Mesothelial cell of epicardium (in vitro differentiated cells): ENCODE data around the gene SH2B3. TPM values are rescaled to one million over a fixed set of nuclear protein-coding genes. Genes with fewer than 3 reads are reported as not detected.

Experiments used
- DNase-seq, 2 experiments: peaks; one replicate each; pipeline ENCODE4 v3.0.0; 2021; ENCODE audit warnings: low spot score in 2 of 2; ENCODE audit not compliant: unreplicated experiment in 2 of 2
- H3K27ac Mint-ChIP-seq: 2 replicates; pipeline ENCODE4 v1.8.0; 2021; ENCODE audit warnings: mixed read lengths
- H3K27me3 Mint-ChIP-seq: 2 replicates; pipeline ENCODE4 v1.8.0; 2021; ENCODE audit warnings: low read depth, mixed read lengths
- H3K36me3 Mint-ChIP-seq: 2 replicates; pipeline ENCODE4 v1.8.0; 2021; ENCODE audit warnings: mixed read lengths
- H3K4me1 Mint-ChIP-seq: 2 replicates; pipeline ENCODE4 v1.8.0; 2021; ENCODE audit warnings: mixed read lengths
- H3K4me3 Mint-ChIP-seq: 2 replicates; pipeline ENCODE4 v1.8.0; 2021; ENCODE audit warnings: mild to moderate bottlenecking, moderate library complexity, mixed read lengths
- H3K9me3 Mint-ChIP-seq: 2 replicates; pipeline ENCODE4 v1.8.0; 2021; ENCODE audit warnings: mixed read lengths
- total RNA-seq: library from RNA; stranded (reverse); gene quantifications from 3 replicates; pipeline ENCODE4 v1.2.1, GENCODE V29; 2021
- TF ChIP-seq, protein P1 (sequence below): fragments of 200-600 bp; sonication (generic); IDR thresholded peaks from one replicate; pipeline ENCODE4 v1.5.0; 2021; ENCODE audit warnings: antibody characterized with exemption; ENCODE audit not compliant: unreplicated experiment

The SH2B3 gene
- total RNA-seq, 1 donor from 2014 or later = 2.1 TPM

DNA sequence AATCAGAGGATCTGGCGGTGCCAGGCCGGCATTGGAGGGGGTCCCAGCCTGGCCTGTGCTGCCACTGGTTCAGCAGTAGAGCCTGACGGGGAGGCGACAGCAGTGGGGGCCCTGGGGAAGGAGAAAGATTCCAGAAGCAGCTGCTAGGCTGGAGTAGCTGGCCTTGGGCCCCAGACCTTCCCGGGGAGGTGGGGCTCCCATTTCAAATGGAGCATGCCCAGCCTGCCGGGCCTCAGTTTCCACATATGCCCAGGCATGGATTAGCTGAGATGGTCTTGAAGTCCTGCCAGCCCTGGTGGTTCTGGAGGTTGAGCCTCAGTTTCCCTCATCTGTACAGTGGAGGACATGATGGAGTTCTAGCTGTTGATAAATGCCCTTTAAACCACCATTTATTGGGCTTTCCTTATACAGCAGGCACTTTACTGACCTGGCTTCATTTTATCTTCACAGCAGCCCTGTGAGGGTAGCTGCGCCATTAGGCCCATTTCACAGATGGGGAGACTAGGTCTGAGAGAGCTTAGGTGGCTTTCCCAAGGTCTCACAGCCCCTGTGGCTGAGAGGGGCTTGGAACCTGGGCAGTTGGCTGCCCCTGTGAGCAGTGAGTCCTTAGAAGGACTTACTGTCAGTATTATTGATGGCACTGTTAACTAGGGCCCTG lies 21.8 kb downstream of the SH2B3 start:
- peaks cover 6% of the 10 kb centered on the region for H3K4me1 Mint-ChIP-seq
- H3K9me3 Mint-ChIP-seq = no peaks in the 10 kb centered on the region

DNA sequence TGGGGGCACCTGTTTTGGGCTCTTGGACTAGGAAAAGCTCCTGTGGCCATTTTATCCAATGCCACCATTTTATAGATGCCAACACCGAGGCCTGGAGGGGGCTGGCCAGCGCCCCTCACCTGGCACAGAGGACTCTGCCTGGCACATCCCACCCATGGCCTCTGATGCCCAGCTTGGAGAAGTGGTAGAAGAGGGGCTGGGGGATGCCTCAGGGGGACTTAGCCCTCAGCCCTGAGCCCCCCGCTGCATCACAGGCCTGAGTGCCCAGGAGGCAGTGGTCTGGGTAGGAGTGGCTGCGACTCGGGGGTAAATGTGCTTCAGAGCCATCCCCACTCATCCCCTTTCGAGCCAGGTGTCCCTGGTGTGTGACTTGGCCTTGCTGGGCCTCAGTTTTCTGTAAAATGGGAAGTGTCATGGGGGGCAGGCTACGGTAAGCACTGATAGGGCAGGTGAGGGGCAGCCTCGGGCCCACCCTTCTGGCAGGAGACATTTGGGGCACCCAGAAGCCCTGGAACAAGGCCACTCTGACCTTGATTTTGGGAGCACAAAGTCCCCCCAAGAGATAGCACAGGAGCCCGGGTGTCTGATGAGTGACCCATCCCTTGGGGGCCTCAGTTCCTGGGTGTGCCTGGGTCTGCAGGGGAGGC lies 22.5 kb downstream of the SH2B3 start:
- Mint-ChIP-seq H3K4me1 (peaks cover 6% of the 10 kb centered on the region), H3K4me3 (no peak overlapping the region), H3K36me3 (no peaks in the 10 kb centered on the region), H3K9me3 (no peaks in the 10 kb centered on the region), H3K27me3 (no peaks in the 10 kb centered on the region), H3K27ac (no peak overlapping the region)
- no peak for DNase-seq
- TF ChIP-seq, protein P1, sequence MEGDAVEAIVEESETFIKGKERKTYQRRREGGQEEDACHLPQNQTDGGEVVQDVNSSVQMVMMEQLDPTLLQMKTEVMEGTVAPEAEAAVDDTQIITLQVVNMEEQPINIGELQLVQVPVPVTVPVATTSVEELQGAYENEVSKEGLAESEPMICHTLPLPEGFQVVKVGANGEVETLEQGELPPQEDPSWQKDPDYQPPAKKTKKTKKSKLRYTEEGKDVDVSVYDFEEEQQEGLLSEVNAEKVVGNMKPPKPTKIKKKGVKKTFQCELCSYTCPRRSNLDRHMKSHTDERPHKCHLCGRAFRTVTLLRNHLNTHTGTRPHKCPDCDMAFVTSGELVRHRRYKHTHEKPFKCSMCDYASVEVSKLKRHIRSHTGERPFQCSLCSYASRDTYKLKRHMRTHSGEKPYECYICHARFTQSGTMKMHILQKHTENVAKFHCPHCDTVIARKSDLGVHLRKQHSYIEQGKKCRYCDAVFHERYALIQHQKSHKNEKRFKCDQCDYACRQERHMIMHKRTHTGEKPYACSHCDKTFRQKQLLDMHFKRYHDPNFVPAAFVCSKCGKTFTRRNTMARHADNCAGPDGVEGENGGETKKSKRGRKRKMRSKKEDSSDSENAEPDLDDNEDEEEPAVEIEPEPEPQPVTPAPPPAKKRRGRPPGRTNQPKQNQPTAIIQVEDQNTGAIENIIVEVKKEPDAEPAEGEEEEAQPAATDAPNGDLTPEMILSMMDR = no peak

More for the DNA sequence above, 21.8 kb downstream of the SH2B3 start:
- Mint-ChIP-seq H3K27ac (no peak overlapping the region), H3K4me3 (no peak overlapping the region), H3K27me3 (no peaks in the 10 kb centered on the region), H3K36me3 (no peaks in the 10 kb centered on the region)
- TF ChIP-seq, protein P1 = no peak
- DNase-seq = no peak

DNA sequence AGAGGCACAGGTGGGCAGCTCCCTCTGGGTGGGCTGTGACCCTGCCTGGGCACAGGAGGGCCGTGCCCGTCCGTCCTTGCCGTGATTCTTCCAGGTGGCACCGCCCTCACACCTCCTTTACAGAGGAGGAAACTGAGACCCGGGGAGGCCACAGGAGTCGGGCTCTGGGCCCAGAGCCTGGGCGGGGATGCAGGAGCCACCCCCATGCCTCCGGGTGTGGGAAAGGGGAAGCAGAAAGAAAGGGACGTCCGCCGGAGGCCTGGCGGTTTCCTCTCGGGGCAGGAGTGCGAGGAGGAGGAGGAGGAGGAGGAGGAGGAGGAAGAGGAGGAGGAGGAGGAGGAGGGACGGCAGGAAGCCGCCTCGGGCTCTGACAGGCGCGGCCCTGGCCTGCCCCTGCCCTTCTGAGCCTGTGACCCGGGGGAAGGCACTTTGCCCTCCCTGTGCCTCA lies 23.0 kb downstream of the SH2B3 start:
- peaks cover 6% of the 10 kb centered on the region for H3K4me1 Mint-ChIP-seq
- DNase-seq = no peak
- no peak overlapping the region for H3K27ac Mint-ChIP-seq
- H3K36me3 Mint-ChIP-seq = no peaks in the 10 kb centered on the region
- no peaks in the 10 kb centered on the region for H3K9me3 Mint-ChIP-seq
- no peak overlapping the region for H3K4me3 Mint-ChIP-seq
- TF ChIP-seq, protein P1 = no peak
- H3K27me3 Mint-ChIP-seq = no peaks in the 10 kb centered on the region

DNA sequence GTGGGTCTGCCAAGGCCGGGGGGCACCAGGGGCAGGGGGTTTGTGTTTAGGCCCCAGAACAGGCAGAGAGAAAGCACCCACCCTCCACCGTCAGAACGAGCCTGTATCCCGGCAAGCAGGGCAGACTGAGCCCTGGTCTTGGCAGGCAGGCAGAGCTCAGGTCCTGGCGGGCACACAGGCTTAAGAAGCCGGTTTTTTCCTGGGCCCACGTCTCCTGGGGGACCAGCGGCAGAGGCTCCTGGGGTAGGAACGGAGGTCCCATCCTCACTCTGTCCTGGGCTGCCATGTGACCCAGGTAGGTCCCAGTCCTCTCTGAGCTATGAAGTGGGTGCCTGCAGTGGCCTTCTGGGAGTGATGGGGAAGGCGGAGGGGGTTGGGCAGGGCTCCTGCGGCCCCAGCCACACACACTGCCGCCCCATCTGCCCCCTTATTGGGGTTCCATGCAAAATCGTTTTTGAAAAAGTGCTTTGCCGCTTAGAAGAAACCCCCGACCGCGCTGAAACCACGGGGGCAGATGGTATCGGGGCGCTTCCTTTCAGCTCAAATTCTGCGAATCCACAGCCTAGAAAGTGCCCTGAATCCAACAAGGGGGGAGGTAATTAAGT lies 24.2 kb downstream of the SH2B3 start:
- TF ChIP-seq, protein P1 = no peak
- Mint-ChIP-seq H3K27me3 (no peaks in the 10 kb centered on the region), H3K9me3 (no peaks in the 10 kb centered on the region), H3K36me3 (no peaks in the 10 kb centered on the region), H3K4me1 (peaks cover 6% of the 10 kb centered on the region), H3K27ac (no peak overlapping the region), H3K4me3 (no peak overlapping the region)
- DNase-seq = no peak

DNA sequence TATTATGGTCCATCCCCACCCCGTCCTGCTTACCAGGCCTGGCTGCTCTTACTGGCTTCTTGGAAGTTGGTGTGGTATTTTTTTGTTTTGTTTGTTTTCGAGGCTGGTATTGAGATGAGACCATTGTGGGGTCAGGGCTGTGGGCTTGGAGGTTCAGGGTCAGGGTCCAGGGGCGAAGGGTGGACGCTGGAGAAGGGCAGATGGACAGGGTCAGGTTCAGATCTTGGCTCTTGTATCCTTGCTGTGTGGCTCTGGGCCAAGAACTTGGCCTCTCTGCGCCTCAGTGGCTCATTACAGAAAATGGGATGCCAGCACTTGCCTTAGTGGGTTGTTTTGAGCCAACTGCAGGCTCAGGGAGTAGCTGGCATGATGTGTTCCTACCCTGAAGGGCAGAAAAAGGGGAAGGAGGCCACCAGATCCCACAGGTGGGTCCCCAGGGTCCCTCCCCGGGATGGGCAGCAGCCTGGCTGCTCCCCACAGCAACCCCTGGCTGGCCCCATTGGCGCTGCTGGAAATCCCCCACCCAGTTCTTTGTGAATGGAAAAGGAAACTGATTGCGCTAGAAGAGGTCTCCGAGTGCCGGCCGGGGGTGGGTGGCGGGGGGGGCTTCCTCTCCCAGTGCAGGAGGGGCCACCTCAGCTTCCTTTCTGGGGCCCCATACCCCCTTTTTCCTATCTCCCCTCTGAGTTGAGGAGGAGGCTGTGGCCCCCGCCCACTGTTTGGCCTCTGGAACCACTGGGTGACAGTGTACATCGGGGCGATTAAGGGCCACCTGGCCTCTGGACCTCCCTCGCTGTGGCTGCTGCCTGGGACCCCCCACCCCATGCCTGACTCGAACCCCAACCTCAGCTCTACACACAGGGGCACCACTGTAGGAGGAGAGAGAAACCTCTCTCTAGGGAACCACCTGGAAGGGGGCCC lies 25.0 kb downstream of the SH2B3 start:
- Mint-ChIP-seq H3K27ac (no peak overlapping the region), H3K4me3 (no peak overlapping the region), H3K9me3 (no peaks in the 10 kb centered on the region), H3K4me1 (peaks cover 6% of the 10 kb centered on the region), H3K27me3 (no peaks in the 10 kb centered on the region), H3K36me3 (no peaks in the 10 kb centered on the region)
- TF ChIP-seq, protein P1 = no peak
- no peak for DNase-seq
